ENCODE results near the gene PPARD.

PPARD gene

DNA sequence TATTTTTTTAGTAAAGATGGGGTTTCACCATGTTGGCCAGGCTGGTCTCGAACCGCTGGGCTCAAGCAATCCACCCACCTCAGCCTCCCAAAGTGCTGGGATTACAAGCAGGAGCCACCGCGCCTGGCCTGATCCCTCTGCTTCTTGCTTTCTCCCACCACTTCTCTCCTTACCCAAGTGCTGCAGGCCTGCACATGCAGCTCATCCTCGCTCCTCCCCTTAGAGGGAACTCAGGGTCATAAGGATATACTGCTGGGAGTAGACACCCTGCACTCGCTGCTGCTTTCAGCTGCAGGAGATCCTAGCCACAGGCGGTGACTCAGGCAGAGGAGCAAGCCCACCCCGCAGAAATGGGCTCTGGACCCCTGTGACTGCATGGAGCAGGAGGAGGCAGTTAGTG is 69.7 kb downstream of the PPARD start:
- H3K36me3 ChIP-seq = peaks cover 11% of the 10 kb centered on the region
- TF ChIP-seq, protein P1, sequence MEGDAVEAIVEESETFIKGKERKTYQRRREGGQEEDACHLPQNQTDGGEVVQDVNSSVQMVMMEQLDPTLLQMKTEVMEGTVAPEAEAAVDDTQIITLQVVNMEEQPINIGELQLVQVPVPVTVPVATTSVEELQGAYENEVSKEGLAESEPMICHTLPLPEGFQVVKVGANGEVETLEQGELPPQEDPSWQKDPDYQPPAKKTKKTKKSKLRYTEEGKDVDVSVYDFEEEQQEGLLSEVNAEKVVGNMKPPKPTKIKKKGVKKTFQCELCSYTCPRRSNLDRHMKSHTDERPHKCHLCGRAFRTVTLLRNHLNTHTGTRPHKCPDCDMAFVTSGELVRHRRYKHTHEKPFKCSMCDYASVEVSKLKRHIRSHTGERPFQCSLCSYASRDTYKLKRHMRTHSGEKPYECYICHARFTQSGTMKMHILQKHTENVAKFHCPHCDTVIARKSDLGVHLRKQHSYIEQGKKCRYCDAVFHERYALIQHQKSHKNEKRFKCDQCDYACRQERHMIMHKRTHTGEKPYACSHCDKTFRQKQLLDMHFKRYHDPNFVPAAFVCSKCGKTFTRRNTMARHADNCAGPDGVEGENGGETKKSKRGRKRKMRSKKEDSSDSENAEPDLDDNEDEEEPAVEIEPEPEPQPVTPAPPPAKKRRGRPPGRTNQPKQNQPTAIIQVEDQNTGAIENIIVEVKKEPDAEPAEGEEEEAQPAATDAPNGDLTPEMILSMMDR (IDR thresholded peaks at IDR 0.05) = no peak
- peaks cover 7 to 9% of the 10 kb centered on the region in 2 experiments for H3K4me1 ChIP-seq (ENCODE audit: control insufficient read depth in 1 of 2, insufficient read depth in 1 of 2, low read depth in 1 of 2, low read length in 1 of 2)
- no peaks in the 10 kb centered on the region for H3K9me3 ChIP-seq
- no peaks in the 10 kb centered on the region for H3K27me3 ChIP-seq
- no peak overlapping the region for H3K4me3 ChIP-seq (ENCODE audit: low read depth in 1 of 2, low read length in 1 of 2)
- no peak overlapping the region for H3K27ac ChIP-seq

- no peak overlapping the region for H3K27ac ChIP-seq
- H3K4me1 ChIP-seq (ENCODE audit: control insufficient read depth in 1 of 2, insufficient read depth in 1 of 2, low read depth in 1 of 2, low read length in 1 of 2) = peaks cover 7 to 9% of the 10 kb centered on the region in 2 experiments
- no peak overlapping the region for H3K4me3 ChIP-seq (ENCODE audit: low read depth in 1 of 2, low read length in 1 of 2)
- H3K36me3 ChIP-seq = peaks cover 15% of the 10 kb centered on the region
- TF ChIP-seq, protein P1 (IDR thresholded peaks at IDR 0.05) = no peak
- H3K9me3 ChIP-seq = no peaks in the 10 kb centered on the region
- H3K27me3 ChIP-seq = no peaks in the 10 kb centered on the region
Measured at GRCh38 chr6:35413911-35414310, 71.6 kb downstream of the PPARD start.

GRCh38 chr6:35415065-35415891 is 72.9 kb downstream of the PPARD start:
- Histone ChIP-seq H3K4me3 (ENCODE audit: low read depth in 1 of 2, low read length in 1 of 2) (no peak overlapping the region), H3K36me3 (peaks cover 15% of the 10 kb centered on the region), H3K27ac (no peak overlapping the region)

DNA sequence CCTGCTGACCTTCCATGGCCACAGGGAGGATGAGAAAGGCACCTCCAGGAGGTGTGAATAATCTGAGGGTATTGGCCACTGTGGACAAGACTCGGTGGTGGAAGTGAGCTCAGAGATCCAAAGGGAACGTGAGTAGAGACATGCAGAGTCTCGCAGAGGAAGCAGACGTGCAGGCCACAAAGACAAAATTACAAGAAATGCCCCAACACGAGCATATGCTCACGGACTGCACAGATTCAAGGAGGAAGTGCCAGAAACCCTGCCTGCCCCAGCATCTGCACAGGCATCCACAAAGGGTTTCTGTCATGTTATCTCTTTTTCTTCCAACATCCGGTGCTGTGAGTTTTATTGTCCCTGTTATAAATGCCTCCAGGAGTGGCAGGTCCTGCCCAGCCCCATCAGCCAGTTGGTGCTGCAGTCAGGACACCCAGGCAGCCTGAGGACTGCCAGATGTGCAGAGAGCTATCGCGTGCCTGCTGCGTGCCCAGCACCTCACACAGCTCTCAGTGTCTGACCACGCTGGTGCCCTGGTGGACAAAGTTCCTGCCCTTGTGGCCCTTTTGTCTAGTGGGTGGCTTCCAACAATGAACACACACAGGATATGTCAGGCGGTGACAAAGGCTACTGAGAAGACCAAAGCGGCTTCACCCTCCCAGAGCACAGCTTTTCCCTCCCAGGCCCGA is 75.8 kb downstream of the PPARD start:
- peaks cover 0 to 4% of the 10 kb centered on the region in 2 experiments for H3K4me1 ChIP-seq (ENCODE audit: control insufficient read depth in 1 of 2, insufficient read depth in 1 of 2, low read depth in 1 of 2, low read length in 1 of 2)
- TF ChIP-seq, protein P1 (IDR thresholded peaks at IDR 0.05) = no peak
- H3K4me3 ChIP-seq (ENCODE audit: low read depth in 1 of 2, low read length in 1 of 2) = no peak overlapping the region
- no peak overlapping the region for H3K27ac ChIP-seq
- H3K36me3 ChIP-seq = peaks cover 15% of the 10 kb centered on the region
- no peaks in the 10 kb centered on the region for H3K9me3 ChIP-seq
- no peaks in the 10 kb centered on the region for H3K27me3 ChIP-seq

More at GRCh38 chr6:35415065-35415891, 72.9 kb downstream of the PPARD start:
- TF ChIP-seq, protein P1 (IDR thresholded peaks at IDR 0.05) = no peak
- Histone ChIP-seq H3K9me3 (no peaks in the 10 kb centered on the region), H3K27me3 (no peaks in the 10 kb centered on the region), H3K4me1 (ENCODE audit: control insufficient read depth in 1 of 2, insufficient read depth in 1 of 2, low read depth in 1 of 2, low read length in 1 of 2) (peaks cover 9 to 11% of the 10 kb centered on the region in 2 experiments)

GRCh38 chr6:35419417-35419816 is 77.1 kb downstream of the PPARD start:
- TF ChIP-seq, protein P1 (IDR thresholded peaks at IDR 0.05) = no peak
- no peaks in the 10 kb centered on the region for H3K27me3 ChIP-seq
- no peaks in the 10 kb centered on the region for H3K9me3 ChIP-seq
- no peak overlapping the region for H3K4me3 ChIP-seq (ENCODE audit: low read depth in 1 of 2, low read length in 1 of 2)
- H3K27ac ChIP-seq = no peak overlapping the region
- H3K4me1 ChIP-seq (ENCODE audit: control insufficient read depth in 1 of 2, insufficient read depth in 1 of 2, low read depth in 1 of 2, low read length in 1 of 2) = peaks cover 0 to 4% of the 10 kb centered on the region in 2 experiments
- H3K36me3 ChIP-seq = peaks cover 23% of the 10 kb centered on the region

All from neutrophil (primary cell).